ENCODE measurements around the gene LRRC7. TPM values are rescaled to one million over a fixed set of nuclear protein-coding genes. Genes with fewer than 3 reads are reported as not detected.

LRRC7 gene
- total RNA-seq, 3 donors from 2014 or later: 0.46 to 1.2 (median 1.0) TPM

DNA sequence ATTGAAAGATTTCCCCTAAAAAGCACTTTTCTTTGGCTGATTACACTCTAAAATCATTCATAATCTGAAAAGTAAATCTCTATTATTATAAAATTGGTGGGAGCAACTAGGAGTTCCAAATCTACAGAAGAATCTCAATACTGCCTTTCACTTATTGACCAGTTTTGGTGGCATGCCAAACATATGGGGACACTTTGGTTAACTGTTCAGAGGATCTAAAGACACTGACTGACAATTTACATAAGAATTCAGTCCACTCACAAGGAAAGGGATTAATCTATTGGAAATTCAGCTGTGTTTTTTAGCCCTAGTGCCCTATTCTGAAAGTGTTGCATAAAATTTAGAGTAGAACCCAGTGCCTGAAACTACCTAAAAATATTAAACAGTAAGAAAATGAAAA lies 524.1 kb downstream of the LRRC7 start:
- intact Hi-C loops (cut with DNase I, micrococcal nuclease): no loop called here
- Histone ChIP-seq H3K4me1 (ENCODE audit: low read depth) (no peaks in the 10 kb centered on the region), H3K36me3 (ENCODE audit: low read depth) (no peaks in the 10 kb centered on the region), H3K4me3 (no peak overlapping the region), H3K9me3 (no peaks in the 10 kb centered on the region)
- DNase-seq: no peak
- TF ChIP-seq, protein P1, sequence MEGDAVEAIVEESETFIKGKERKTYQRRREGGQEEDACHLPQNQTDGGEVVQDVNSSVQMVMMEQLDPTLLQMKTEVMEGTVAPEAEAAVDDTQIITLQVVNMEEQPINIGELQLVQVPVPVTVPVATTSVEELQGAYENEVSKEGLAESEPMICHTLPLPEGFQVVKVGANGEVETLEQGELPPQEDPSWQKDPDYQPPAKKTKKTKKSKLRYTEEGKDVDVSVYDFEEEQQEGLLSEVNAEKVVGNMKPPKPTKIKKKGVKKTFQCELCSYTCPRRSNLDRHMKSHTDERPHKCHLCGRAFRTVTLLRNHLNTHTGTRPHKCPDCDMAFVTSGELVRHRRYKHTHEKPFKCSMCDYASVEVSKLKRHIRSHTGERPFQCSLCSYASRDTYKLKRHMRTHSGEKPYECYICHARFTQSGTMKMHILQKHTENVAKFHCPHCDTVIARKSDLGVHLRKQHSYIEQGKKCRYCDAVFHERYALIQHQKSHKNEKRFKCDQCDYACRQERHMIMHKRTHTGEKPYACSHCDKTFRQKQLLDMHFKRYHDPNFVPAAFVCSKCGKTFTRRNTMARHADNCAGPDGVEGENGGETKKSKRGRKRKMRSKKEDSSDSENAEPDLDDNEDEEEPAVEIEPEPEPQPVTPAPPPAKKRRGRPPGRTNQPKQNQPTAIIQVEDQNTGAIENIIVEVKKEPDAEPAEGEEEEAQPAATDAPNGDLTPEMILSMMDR (IDR thresholded peaks at IDR 0.05): no peak
- no peak for ATAC-seq

DNA sequence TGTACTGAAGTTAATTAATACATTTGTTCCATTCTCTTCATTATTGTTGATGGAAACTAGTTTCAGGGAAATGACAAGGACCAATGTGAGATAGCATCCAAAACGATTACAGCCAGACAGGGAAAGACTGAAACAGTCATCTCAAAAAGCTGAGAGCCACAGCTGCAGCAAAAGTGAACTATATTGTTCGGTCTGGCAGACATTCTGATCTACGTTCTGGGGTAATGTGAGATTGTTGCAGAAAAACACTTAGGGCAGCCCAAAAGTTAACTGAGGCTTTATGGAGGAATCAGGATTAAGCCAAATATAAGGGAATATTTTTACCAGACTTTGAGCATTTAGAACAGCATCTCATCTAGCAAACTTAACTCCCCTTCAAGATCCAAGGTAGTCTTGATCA lies 524.8 kb downstream of the LRRC7 start:
- no peaks in the 10 kb centered on the region for H3K9me3 ChIP-seq
- DNase-seq (no peak), ATAC-seq (no peak)
- H3K4me3 ChIP-seq: no peak overlapping the region
- intact Hi-C loops (cut with DNase I, micrococcal nuclease): no loop called here
- no peaks in the 10 kb centered on the region for H3K36me3 ChIP-seq (ENCODE audit: low read depth)
- no peaks in the 10 kb centered on the region for H3K4me1 ChIP-seq (ENCODE audit: low read depth)
- TF ChIP-seq, protein P1 (IDR thresholded peaks at IDR 0.05): no peak

DNA sequence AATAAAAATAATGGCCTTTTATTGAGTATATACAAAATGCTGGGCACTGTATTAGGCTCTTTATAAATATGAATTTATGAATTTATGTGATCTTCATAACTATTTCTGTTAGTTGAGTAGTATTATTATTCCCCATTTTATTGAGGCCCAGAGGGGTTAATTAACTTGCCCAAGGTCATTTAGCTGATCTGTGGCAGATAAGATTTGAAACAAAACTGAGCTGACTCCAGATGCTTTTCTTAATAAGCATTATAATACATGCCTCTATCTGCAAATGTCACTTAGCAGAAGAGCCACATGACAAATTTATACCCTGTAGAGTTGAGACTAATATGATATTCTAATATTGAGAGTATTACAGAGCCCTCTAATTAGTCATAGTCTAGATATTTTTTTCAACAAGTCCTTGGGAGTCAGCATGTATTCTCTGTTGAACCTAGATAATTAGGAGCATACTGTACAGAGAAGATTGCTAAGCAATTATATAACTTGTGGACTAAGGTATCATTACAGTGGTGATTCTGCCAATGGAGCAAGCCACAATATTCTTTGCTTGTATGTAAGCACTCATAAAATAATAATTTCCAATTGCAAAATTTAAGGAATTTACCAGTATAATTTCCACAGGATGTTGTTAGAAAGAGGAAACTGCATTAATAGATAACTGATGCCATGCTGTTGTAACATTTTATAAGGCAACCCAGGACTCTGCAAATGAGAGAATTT lies 525.7 kb downstream of the LRRC7 start:
- TF ChIP-seq, protein P1 (IDR thresholded peaks at IDR 0.05): no peak
- intact Hi-C loops (cut with DNase I, micrococcal nuclease): no loop called here
- no peaks in the 10 kb centered on the region for H3K9me3 ChIP-seq

DNA sequence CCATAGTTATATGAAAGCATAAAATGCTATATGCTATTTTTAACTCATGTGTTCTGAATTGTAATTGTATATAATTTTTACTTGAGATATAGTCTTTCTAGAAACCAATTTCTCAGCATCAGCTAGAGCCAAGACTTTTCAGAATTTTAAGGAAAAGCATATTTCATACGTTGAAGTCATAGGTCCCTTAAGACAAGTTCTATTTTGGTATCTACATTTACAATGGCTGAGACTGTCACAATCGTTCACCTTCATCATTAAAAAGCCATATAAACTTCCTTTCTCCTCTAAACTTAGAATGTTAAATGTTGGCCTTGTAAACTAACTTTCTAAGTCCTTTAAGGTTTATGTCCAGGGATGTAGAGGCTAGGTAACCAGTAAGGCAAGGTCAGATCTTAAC lies 533.5 kb downstream of the LRRC7 start:
- no peaks in the 10 kb centered on the region for H3K4me1 ChIP-seq (ENCODE audit: low read depth)

More for the DNA sequence above, 525.7 kb downstream of the LRRC7 start:
- ATAC-seq (no peak), DNase-seq (no peak)
- Histone ChIP-seq H3K4me1 (ENCODE audit: low read depth) (no peaks in the 10 kb centered on the region), H3K36me3 (ENCODE audit: low read depth) (no peaks in the 10 kb centered on the region), H3K4me3 (no peak overlapping the region)

DNA sequence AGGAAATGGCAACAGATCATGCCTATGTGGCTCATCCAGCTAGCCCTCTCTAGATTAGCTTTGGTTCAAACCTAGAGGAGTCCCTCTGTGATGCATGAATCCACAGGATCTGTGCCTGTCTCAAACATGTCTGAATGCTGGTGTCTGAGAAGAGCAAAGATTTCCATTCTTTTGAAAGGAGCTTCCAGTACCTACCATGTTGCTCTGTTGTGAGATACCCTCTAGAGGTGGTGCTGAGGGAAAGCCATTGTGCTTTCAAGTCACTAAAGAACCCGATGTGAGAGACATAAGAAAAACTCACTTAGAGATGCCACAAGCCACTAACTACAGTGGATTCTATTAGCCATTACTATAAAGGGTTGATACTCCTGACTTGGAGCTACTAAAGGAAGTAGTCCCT lies 534.1 kb downstream of the LRRC7 start:
- no peak for ATAC-seq
- DNase-seq: no peak
- intact Hi-C loops (cut with DNase I, micrococcal nuclease): no loop called here
- no peaks in the 10 kb centered on the region for H3K36me3 ChIP-seq (ENCODE audit: low read depth)
- TF ChIP-seq, protein P1 (IDR thresholded peaks at IDR 0.05): no peak
- H3K9me3 ChIP-seq: no peaks in the 10 kb centered on the region
- H3K4me3 ChIP-seq: no peak overlapping the region
- H3K4me1 ChIP-seq (ENCODE audit: low read depth): no peaks in the 10 kb centered on the region

More for the DNA sequence above, 533.5 kb downstream of the LRRC7 start:
- Histone ChIP-seq H3K36me3 (ENCODE audit: low read depth) (no peaks in the 10 kb centered on the region), H3K9me3 (no peaks in the 10 kb centered on the region), H3K4me3 (no peak overlapping the region)
- intact Hi-C loops (cut with DNase I, micrococcal nuclease): no loop called here
- TF ChIP-seq, protein P1 (IDR thresholded peaks at IDR 0.05): no peak
- DNase-seq: no peak
- no peak for ATAC-seq
